HEK293 (cell line): ENCODE data around the gene CEMP1.

Source experiments
- HOXA7 ChIP-seq: sonication (generic); formaldehyde crosslinking; IDR thresholded peaks from 2 replicates; pipeline ENCODE4 v1.8.1; 2022; ENCODE audit warnings: missing genetic modification reagents, borderline replicate concordance
- SP7 ChIP-seq: fragments of 450-650 bp; formaldehyde crosslinking; IDR thresholded peaks from 2 replicates; pipeline ENCODE4 v1.5.1; 2016; ENCODE audit warnings: missing biosample characterization, missing genetic modification characterization
- ZBTB11 ChIP-seq: fragments of 450-650 bp; formaldehyde crosslinking; conservative IDR thresholded peaks from 2 replicates; pipeline ENCODE4 v1.5.1; 2016; ENCODE audit warnings: low read depth, missing biosample characterization, missing genetic modification characterization
- ZNF132 ChIP-seq: fragments of 450-650 bp; formaldehyde crosslinking; IDR thresholded peaks from 2 replicates; pipeline ENCODE4 v1.5.1; 2017; ENCODE audit warnings: missing biosample characterization, missing genetic modification characterization, borderline replicate concordance
- ZNF140 ChIP-seq: fragments of 450-650 bp; formaldehyde crosslinking; IDR thresholded peaks from 2 replicates; pipeline ENCODE4 v1.5.1; 2016; ENCODE audit warnings: missing biosample characterization, missing genetic modification characterization
- ZNF23 ChIP-seq: fragments of 450-650 bp; formaldehyde crosslinking; IDR thresholded peaks from 2 replicates; pipeline ENCODE4 v1.5.1; 2016; ENCODE audit warnings: missing biosample characterization, missing genetic modification characterization, borderline replicate concordance
- ZNF423 ChIP-seq: fragments of 450-650 bp; formaldehyde crosslinking; IDR thresholded peaks from 2 replicates; pipeline ENCODE4 v1.5.1; 2016; ENCODE audit warnings: missing biosample characterization, missing genetic modification characterization
- ZSCAN16 ChIP-seq: fragments of 450-650 bp; formaldehyde crosslinking; IDR thresholded peaks from 2 replicates; pipeline ENCODE4 v1.5.1; 2016; ENCODE audit warnings: missing biosample characterization, missing genetic modification characterization
- ZSCAN18 ChIP-seq: fragments of 450-650 bp; formaldehyde crosslinking; IDR thresholded peaks from 2 replicates; pipeline ENCODE4 v1.5.1; 2016; ENCODE audit warnings: missing biosample characterization, missing genetic modification characterization
- TF ChIP-seq, protein P1 (sequence below): fragments of 450-650 bp; formaldehyde crosslinking; IDR thresholded peaks from 2 replicates; pipeline ENCODE4 v1.5.1; 2016; ENCODE audit warnings: missing biosample characterization, missing genetic modification characterization
- TF ChIP-seq, protein P2 (sequence below): fragments of 450-650 bp; formaldehyde crosslinking; IDR thresholded peaks from 2 replicates; pipeline ENCODE4 v1.5.1; 2016; ENCODE audit warnings: missing biosample characterization, missing genetic modification characterization
- TF ChIP-seq, protein P3 (sequence below): fragments of 450-650 bp; formaldehyde crosslinking; IDR thresholded peaks from 2 replicates; pipeline ENCODE4 v1.5.1; 2017; ENCODE audit warnings: missing biosample characterization, missing genetic modification characterization

- TF ChIP-seq, protein P1, sequence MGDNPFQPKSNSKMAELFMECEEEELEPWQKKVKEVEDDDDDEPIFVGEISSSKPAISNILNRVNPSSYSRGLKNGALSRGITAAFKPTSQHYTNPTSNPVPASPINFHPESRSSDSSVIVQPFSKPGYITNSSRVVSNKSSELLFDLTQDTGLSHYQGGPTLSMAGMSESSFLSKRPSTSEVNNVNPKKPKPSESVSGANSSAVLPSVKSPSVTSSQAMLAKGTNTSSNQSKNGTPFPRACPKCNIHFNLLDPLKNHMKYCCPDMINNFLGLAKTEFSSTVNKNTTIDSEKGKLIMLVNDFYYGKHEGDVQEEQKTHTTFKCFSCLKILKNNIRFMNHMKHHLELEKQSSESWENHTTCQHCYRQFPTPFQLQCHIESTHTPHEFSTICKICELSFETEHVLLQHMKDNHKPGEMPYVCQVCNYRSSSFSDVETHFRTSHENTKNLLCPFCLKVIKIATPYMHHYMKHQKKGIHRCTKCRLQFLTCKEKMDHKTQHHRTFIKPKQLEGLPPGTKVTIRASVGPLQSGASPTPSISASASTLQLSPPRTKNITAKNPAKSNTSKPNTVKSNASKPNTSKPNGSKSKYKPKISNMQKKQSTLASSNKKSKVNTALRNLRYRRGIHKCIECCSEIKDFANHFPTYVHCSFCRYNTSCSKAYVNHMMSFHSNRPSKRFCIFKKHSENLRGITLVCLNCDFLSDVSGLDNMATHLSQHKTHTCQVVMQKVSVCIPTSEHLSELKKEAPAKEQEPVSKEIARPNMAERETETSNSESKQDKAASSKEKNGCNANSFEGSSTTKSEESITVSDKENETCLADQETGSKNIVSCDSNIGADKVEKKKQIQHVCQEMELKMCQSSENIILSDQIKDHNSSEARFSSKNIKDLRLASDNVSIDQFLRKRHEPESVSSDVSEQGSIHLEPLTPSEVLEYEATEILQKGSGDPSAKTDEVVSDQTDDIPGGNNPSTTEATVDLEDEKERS, result no peak
- TF ChIP-seq, protein P2, sequence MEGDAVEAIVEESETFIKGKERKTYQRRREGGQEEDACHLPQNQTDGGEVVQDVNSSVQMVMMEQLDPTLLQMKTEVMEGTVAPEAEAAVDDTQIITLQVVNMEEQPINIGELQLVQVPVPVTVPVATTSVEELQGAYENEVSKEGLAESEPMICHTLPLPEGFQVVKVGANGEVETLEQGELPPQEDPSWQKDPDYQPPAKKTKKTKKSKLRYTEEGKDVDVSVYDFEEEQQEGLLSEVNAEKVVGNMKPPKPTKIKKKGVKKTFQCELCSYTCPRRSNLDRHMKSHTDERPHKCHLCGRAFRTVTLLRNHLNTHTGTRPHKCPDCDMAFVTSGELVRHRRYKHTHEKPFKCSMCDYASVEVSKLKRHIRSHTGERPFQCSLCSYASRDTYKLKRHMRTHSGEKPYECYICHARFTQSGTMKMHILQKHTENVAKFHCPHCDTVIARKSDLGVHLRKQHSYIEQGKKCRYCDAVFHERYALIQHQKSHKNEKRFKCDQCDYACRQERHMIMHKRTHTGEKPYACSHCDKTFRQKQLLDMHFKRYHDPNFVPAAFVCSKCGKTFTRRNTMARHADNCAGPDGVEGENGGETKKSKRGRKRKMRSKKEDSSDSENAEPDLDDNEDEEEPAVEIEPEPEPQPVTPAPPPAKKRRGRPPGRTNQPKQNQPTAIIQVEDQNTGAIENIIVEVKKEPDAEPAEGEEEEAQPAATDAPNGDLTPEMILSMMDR (tag by site-specific recombination), result no peak
- TF ChIP-seq ZSCAN18 (no peak), HOXA7 (no peak), ZNF132 (no peak), ZNF140 (tag by site-specific recombination) (no peak), SP7 (tag by site-specific recombination) (no peak), ZBTB11 (no peak), ZNF23 (tag by site-specific recombination) (no peak), ZSCAN16 (tag by site-specific recombination) (no peak), ZNF423 (no peak)
- TF ChIP-seq, protein P3, sequence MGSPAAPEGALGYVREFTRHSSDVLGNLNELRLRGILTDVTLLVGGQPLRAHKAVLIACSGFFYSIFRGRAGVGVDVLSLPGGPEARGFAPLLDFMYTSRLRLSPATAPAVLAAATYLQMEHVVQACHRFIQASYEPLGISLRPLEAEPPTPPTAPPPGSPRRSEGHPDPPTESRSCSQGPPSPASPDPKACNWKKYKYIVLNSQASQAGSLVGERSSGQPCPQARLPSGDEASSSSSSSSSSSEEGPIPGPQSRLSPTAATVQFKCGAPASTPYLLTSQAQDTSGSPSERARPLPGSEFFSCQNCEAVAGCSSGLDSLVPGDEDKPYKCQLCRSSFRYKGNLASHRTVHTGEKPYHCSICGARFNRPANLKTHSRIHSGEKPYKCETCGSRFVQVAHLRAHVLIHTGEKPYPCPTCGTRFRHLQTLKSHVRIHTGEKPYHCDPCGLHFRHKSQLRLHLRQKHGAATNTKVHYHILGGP (tag by site-specific recombination), result no peak
Observed at GRCh38 chr16:2486645-2487516, 44.3 kb downstream of the CEMP1 start.
